CD14-positive monocyte (primary cell): Measurements from ENCODE around the gene APOBEC3A. TPM values are rescaled to one million over a fixed set of nuclear protein-coding genes. Genes with fewer than 3 reads are reported as not detected.

ENCODE experiments used
- DNase-seq, 3 donors: peaks; one replicate each; pipeline ENCODE4 v3.0.0-alpha.2; 2011 to 2022
- H2AFZ ChIP-seq: 2 replicates; pipeline ENCODE4 v1.6.0; 2012; ENCODE audit warnings: mild to moderate bottlenecking, low read depth, low read length, inconsistent platforms; ENCODE audit not compliant: insufficient read depth, poor library complexity, severe bottlenecking
- H3K27ac ChIP-seq, 2 donors: 1 replicate in 1 of 2; 2 replicates in 1 of 2; pipeline ENCODE4 v1.5.1; 2012 to 2013; ENCODE audit warnings: low read length in 2 of 2, control low read depth in 1 of 2, inconsistent platforms in 1 of 2, low read depth in 1 of 2, mild to moderate bottlenecking in 1 of 2
- H3K27me3 ChIP-seq, 2 donors: one replicate each; pipeline versions ENCODE4 v1.6.0 to v1.6.1; 2011 to 2013; ENCODE audit warnings: low read length in 2 of 2; ENCODE audit not compliant: control insufficient read depth in 2 of 2, insufficient read depth in 2 of 2
- H3K36me3 ChIP-seq, 2 donors: replicated peaks in 1 of 2; 1 replicate in 1 of 2; 2 replicates in 1 of 2; pipeline versions ENCODE4 v1.5.1 to v1.6.1; 2012 to 2013; ENCODE audit warnings: low read length in 2 of 2, control low read depth in 1 of 2, inconsistent platforms in 1 of 2, mild to moderate bottlenecking in 1 of 2; ENCODE audit not compliant: insufficient read depth in 2 of 2, control insufficient read depth in 1 of 2
- H3K4me1 ChIP-seq, 2 donors: 1 replicate in 1 of 2; 2 replicates in 1 of 2; pipeline versions ENCODE4 v1.5.1 to v1.6.1; 2012 to 2013; ENCODE audit warnings: low read length in 2 of 2, control low read depth in 1 of 2, inconsistent platforms in 1 of 2, mild to moderate bottlenecking in 1 of 2, moderate library complexity in 1 of 2; ENCODE audit not compliant: insufficient read depth in 2 of 2, control insufficient read depth in 1 of 2
- H3K4me2 ChIP-seq: replicated peaks from 2 replicates; pipeline ENCODE3; 2012; ENCODE audit warnings: low read length, moderate library complexity, mild to moderate bottlenecking; ENCODE audit not compliant: poor library complexity, severe bottlenecking; ENCODE audit errors: extremely low read depth
- H3K4me3 ChIP-seq, 3 experiments: fragments of 200-600 bp in 1 of 3; sonication (generic) in 1 of 3; replicated peaks in 1 of 3; 1 replicate in 2 of 3; 2 replicates in 1 of 3; pipeline ENCODE4 v1.5.1; 2011 to 2013; ENCODE audit warnings: low read length in 3 of 3, mild to moderate bottlenecking in 3 of 3, control low read depth in 2 of 3, low read depth in 2 of 3, inconsistent platforms in 1 of 3, moderate library complexity in 1 of 3
- H3K79me2 ChIP-seq: 2 replicates; pipeline ENCODE4 v1.6.0; 2012; ENCODE audit warnings: mild to moderate bottlenecking, control low read depth, inconsistent platforms, low read length, moderate library complexity; ENCODE audit not compliant: insufficient read depth
- H3K9ac ChIP-seq: 2 replicates; pipeline ENCODE4 v1.6.0; 2017; ENCODE audit warnings: low read length, mild to moderate bottlenecking; ENCODE audit not compliant: insufficient read depth, poor library complexity, severe bottlenecking
- H3K9me3 ChIP-seq, 2 donors: replicated peaks in 1 of 2; 1 replicate in 1 of 2; 2 replicates in 1 of 2; pipeline versions ENCODE4 v1.5.1 to v1.6.1; 2012 to 2013; ENCODE audit warnings: low read length in 2 of 2, control low read depth in 1 of 2; ENCODE audit not compliant: control insufficient read depth in 1 of 2, insufficient read depth in 1 of 2
- H4K20me1 ChIP-seq: 2 replicates; pipeline ENCODE4 v1.6.0; 2012; ENCODE audit warnings: mild to moderate bottlenecking, low read length, control low read depth, moderate library complexity; ENCODE audit not compliant: insufficient read depth
- H3K27ac Mint-ChIP-seq, 7 donors: one replicate each; pipeline ENCODE4 v1.8.0; 2020; ENCODE audit warnings: mild to moderate bottlenecking in 7 of 7, mixed read lengths in 7 of 7, moderate library complexity in 6 of 7, inconsistent platforms in 2 of 7
- H3K27me3 Mint-ChIP-seq, 3 donors: one replicate each; pipeline ENCODE4 v1.8.0; 2021 to 2022; ENCODE audit warnings: low read depth in 3 of 3, mild to moderate bottlenecking in 3 of 3, mixed read lengths in 3 of 3, moderate library complexity in 3 of 3, inconsistent platforms in 1 of 3
- H3K36me3 Mint-ChIP-seq, 2 donors: one replicate each; pipeline ENCODE4 v1.8.0; 2020; ENCODE audit warnings: mixed read lengths in 2 of 2, inconsistent platforms in 1 of 2, mild to moderate bottlenecking in 1 of 2
- H3K4me1 Mint-ChIP-seq: one replicate; pipeline ENCODE4 v1.8.0; 2020; ENCODE audit warnings: mild to moderate bottlenecking, mixed read lengths
- H3K4me3 Mint-ChIP-seq, 2 donors: one replicate each; pipeline ENCODE4 v1.8.0; 2020; ENCODE audit warnings: mild to moderate bottlenecking in 2 of 2, mixed read lengths in 2 of 2, moderate library complexity in 1 of 2
- H3K9me3 Mint-ChIP-seq, 7 donors: one replicate each; pipeline ENCODE4 v1.8.0; 2020 to 2022; ENCODE audit warnings: mixed read lengths in 7 of 7, mild to moderate bottlenecking in 6 of 7, moderate library complexity in 6 of 7, inconsistent platforms in 2 of 7
- WGBS: methylation state at CpG from one replicate; pipeline ENCODE4 v1.1.5; 2013; ENCODE audit warnings: missing lambda C conversion rate; ENCODE audit not compliant: insufficient coverage; 5-methylcytosine and 5-hydroxymethylcytosine counted together
- intact Hi-C, 2 donors: fragments of 100-400 bp; cut with micrococcal nuclease; formaldehyde crosslinking; loops; one replicate each; pipeline versions ENCODE4 v1.15.0 to v1.15.1; 2023
- polyA plus RNA-seq, 3 donors: library from polyadenylated mRNA; depleted of rRNA in 1 of 3; unstranded in 2 of 3; stranded (reverse) in 1 of 3; fragments of 300-500 nt in 2 of 3; fragments of >200 nt in 1 of 3; fragmentation: Illumina TruSeq in 2 of 3; gene quantifications; 1 replicate in 2 of 3; 2 replicates in 1 of 3; pipeline ENCODE4 v1.2.3, GENCODE V29; 2012 to 2021
- TF ChIP-seq, protein P1 (sequence below): fragments of 200-600 bp; IDR thresholded peaks from one replicate; pipeline ENCODE4 v1.8.0; 2022; ENCODE audit warnings: antibody characterized with exemption, mild to moderate bottlenecking

APOBEC3A gene
- polyA plus RNA-seq, 3 donors = 233 to 845 (median 247) TPM

DNA sequence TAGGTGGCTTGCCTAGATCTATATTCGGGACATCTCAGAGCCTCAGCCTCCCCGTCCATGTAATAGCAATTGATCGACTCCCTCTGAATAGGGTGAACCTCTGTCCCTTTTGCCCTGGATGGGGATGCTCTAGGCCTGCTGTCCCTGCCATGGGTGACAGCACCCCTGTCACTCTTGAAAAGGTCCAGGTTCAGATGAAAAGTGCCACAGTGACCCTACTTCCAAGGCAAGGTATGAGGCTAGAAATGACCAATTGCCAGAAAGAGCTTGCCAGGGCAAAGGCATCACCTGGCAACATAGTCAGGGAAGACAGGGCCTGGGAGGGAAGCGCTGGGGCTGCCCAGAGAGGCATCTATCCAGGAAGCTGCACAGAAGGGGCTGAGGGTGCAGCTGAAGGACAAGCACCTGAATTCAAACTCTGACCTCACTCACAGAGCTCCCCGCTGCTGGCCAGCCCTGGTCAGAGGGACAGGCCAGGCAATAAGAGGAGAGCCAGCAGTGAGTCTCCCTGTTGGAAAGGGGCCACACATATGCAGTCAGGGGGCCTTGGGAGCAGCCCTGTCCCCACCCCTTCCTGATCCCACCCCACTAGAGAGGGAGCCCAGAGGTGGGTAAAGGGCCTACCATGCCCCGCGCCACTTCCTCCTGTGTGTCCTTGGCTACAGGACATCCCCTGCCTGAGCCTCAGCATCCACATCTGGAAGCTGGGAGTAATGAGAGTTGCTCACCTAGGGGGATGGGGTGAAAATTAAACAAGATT, 9.0 kb upstream of the APOBEC3A start:
- DNase-seq = peak in 1 of 3 donors; percentile 7
- intact Hi-C loops = loop anchor here in 1 of 2 donors (10.0 kb wide), 1 partner anchor 194 kb away; the partner anchor contains the start of gene SUN2
- Histone ChIP-seq H3K4me2 (no peak overlapping the region), H3K27me3 (no peaks in the 10 kb centered on the region), H3K4me3 (no peak overlapping the region), H3K27ac (no peak overlapping the region), H2AFZ (no peak overlapping the region), H3K79me2 (peaks cover 8% of the 10 kb centered on the region), H3K9ac (no peak overlapping the region), H3K36me3 (no peaks in the 10 kb centered on the region), H4K20me1 (no peaks in the 10 kb centered on the region), H3K4me1 (peaks cover 85 to 94% of the 10 kb centered on the region in 2 donors), H3K9me3 (no peaks in the 10 kb centered on the region)
- H3K9me3 Mint-ChIP-seq = peaks cover 0 to 5% (median 4%) of the 10 kb centered on the region in 7 donors
- H3K27ac Mint-ChIP-seq = peak overlapping the region; percentile 70 to 99 (median 93)
- 81% methylated on average over 3 of the region's 7 CpGs for WGBS
- TF ChIP-seq, protein P1, sequence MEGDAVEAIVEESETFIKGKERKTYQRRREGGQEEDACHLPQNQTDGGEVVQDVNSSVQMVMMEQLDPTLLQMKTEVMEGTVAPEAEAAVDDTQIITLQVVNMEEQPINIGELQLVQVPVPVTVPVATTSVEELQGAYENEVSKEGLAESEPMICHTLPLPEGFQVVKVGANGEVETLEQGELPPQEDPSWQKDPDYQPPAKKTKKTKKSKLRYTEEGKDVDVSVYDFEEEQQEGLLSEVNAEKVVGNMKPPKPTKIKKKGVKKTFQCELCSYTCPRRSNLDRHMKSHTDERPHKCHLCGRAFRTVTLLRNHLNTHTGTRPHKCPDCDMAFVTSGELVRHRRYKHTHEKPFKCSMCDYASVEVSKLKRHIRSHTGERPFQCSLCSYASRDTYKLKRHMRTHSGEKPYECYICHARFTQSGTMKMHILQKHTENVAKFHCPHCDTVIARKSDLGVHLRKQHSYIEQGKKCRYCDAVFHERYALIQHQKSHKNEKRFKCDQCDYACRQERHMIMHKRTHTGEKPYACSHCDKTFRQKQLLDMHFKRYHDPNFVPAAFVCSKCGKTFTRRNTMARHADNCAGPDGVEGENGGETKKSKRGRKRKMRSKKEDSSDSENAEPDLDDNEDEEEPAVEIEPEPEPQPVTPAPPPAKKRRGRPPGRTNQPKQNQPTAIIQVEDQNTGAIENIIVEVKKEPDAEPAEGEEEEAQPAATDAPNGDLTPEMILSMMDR = no peak
- H3K4me3 Mint-ChIP-seq = no peak overlapping the region
- H3K27me3 Mint-ChIP-seq = peaks cover 2 to 20% (median 4%) of the 10 kb centered on the region in 3 donors
- peaks cover 13% of the 10 kb centered on the region in 2 donors for H3K36me3 Mint-ChIP-seq
- H3K4me1 Mint-ChIP-seq = peaks cover 88% of the 10 kb centered on the region

DNA sequence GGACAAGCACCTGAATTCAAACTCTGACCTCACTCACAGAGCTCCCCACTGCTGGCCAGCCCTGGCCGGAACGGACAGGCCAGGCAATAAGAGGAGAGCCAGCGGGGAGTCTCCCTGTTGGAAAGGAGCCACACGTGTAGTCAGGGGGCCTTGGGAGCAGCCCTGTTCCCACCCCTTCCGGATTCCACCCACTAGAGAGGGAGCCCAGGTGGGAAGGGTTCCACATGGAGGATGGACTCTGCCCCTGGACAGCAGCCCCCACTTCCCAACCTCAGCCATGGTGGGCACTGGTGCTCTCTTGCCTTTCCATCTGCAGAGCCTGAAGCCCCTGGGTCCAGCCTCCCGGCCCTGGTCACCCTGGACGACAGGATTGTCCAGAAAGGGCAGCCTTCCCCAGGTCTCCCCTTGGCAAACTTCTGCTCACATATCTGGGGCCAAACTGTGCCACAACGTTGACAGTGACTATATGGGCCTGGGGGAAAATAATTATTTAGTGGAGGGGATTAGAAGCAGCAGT, 7.5 kb upstream of the APOBEC3A start:
- 88% methylated on average over 7 of the region's 8 CpGs for WGBS
- H4K20me1 ChIP-seq = no peaks in the 10 kb centered on the region
- no peak overlapping the region for H3K27ac ChIP-seq
- peaks cover 2 to 20% (median 4%) of the 10 kb centered on the region in 3 donors for H3K27me3 Mint-ChIP-seq
- TF ChIP-seq, protein P1 = no peak
- H3K9me3 Mint-ChIP-seq = peaks cover 0 to 5% (median 4%) of the 10 kb centered on the region in 7 donors
- peaks cover 82 to 94% of the 10 kb centered on the region in 2 donors for H3K4me1 ChIP-seq
- peak in 1 of 3 donors; percentile 4 for DNase-seq
- peaks cover 87% of the 10 kb centered on the region for H3K4me1 Mint-ChIP-seq
- peak overlapping the region in 5 of 7 donors; percentile 18 to 100 (median 99) for H3K27ac Mint-ChIP-seq
- no peak overlapping the region for H3K9ac ChIP-seq
- H3K27me3 ChIP-seq = no peaks in the 10 kb centered on the region
- H3K36me3 ChIP-seq = no peaks in the 10 kb centered on the region
- H2AFZ ChIP-seq = no peak overlapping the region
- peaks cover 18% of the 10 kb centered on the region for H3K79me2 ChIP-seq
- H3K4me3 ChIP-seq = no peak overlapping the region
- intact Hi-C loops = loop anchor here in 1 of 2 donors (5.0 to 10.0 kb wide), 2 partner anchors 78 to 195 kb away; partner anchors contain the start of genes CBX6 and SUN2
- no peak overlapping the region for H3K4me3 Mint-ChIP-seq
- no peak overlapping the region for H3K4me2 ChIP-seq
- peaks cover 14 to 17% of the 10 kb centered on the region in 2 donors for H3K36me3 Mint-ChIP-seq
- no peaks in the 10 kb centered on the region for H3K9me3 ChIP-seq
